Stimulated activated naive B cell treated with anti-CD40 and anti-IgM and Interleukin-4, amounts not matched to agents 10 μg/mL and 1 μg/mL and 100 μg/mL, for 72 hours (primary cell): ENCODE results near the gene DDX28.
A peak's percentile ranks its signal among the peaks of the same experiment; 100 is the strongest.

Experiments used
- ATAC-seq, 2 donors: fragments of 150-1000 bp; cut with Tn5 transposase; replicated peaks; 2 replicates each; pipeline ENCODE4 v1.10.0; 2021; ENCODE audit warnings: moderate library complexity in 1 of 2
- DNase-seq: peaks from one replicate; pipeline ENCODE4 v3.0.0; 2021
- H3K27ac Mint-ChIP-seq: one replicate; pipeline ENCODE4 v1.8.0; 2022; ENCODE audit warnings: mild to moderate bottlenecking, mixed read lengths
- H3K27me3 Mint-ChIP-seq, 2 donors: one replicate each; pipeline ENCODE4 v1.8.0; 2022; ENCODE audit warnings: mixed read lengths in 2 of 2
- H3K36me3 Mint-ChIP-seq, 2 donors: one replicate each; pipeline ENCODE4 v1.8.0; 2022; ENCODE audit warnings: mixed read lengths in 2 of 2, mild to moderate bottlenecking in 1 of 2
- H3K4me1 Mint-ChIP-seq, 2 donors: one replicate each; pipeline ENCODE4 v1.8.0; 2022; ENCODE audit warnings: mixed read lengths in 2 of 2, mild to moderate bottlenecking in 1 of 2
- H3K4me3 Mint-ChIP-seq, 2 donors: one replicate each; pipeline ENCODE4 v1.8.0; 2022; ENCODE audit warnings: mild to moderate bottlenecking in 2 of 2, mixed read lengths in 2 of 2, moderate library complexity in 1 of 2
- H3K9me3 Mint-ChIP-seq, 2 donors: one replicate each; pipeline ENCODE4 v1.8.0; 2022; ENCODE audit warnings: mixed read lengths in 2 of 2, mild to moderate bottlenecking in 1 of 2

Gene DDX28, protein sequence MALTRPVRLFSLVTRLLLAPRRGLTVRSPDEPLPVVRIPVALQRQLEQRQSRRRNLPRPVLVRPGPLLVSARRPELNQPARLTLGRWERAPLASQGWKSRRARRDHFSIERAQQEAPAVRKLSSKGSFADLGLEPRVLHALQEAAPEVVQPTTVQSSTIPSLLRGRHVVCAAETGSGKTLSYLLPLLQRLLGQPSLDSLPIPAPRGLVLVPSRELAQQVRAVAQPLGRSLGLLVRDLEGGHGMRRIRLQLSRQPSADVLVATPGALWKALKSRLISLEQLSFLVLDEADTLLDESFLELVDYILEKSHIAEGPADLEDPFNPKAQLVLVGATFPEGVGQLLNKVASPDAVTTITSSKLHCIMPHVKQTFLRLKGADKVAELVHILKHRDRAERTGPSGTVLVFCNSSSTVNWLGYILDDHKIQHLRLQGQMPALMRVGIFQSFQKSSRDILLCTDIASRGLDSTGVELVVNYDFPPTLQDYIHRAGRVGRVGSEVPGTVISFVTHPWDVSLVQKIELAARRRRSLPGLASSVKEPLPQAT

DNA sequence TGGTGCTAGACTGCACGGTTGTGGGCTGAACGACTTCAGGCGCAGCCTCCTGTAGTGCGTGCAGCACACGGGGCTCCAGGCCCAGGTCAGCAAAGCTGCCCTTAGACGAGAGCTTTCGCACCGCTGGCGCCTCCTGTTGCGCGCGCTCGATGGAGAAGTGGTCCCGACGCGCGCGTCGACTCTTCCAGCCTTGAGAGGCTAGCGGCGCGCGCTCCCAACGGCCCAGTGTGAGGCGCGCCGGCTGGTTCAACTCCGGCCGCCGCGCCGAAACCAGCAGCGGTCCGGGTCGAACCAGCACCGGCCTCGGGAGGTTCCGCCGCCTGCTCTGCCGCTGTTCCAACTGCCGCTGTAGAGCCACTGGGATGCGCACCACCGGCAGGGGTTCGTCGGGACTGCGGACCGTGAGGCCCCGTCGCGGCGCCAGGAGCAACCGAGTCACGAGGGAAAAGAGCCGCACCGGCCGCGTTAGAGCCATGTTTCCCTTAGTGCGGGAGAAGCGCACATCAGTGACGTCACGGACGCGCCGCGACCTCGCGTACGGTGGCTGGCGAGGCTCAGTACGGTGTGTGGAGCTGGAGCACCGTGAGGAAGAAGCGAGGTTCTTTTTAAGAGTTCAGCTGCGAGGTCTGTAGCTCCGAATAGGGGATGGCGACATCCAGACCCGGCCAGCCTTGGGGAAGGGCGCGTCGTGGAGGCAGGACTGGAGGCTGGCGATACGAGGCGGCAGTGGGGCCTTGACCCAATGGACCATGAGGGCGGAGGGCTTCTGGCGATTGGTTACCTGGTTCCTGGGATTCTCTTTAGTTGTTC is at the start of gene DDX28, which contains the start of gene DUS2:
Gene DDX28 (minus strand): TSS at position 505 of the 810 bp plus-strand sequence. CDS start 30 bp downstream, at position 475.
Gene DUS2 (plus strand): TSS at position 557 of the 810 bp plus-strand sequence. CDS start 14,740 bp downstream, outside the sequence.
- H3K4me1 Mint-ChIP-seq: peaks cover 15 to 30% of the 10 kb centered on the region in 2 donors
- DNase-seq (peak; percentile 92), ATAC-seq (peak; percentile 91 to 95)
- peak within 1 kb of the TSS; percentile 85 to 95 for H3K4me3 Mint-ChIP-seq
- H3K9me3 Mint-ChIP-seq: no peaks in the 10 kb centered on the region
- peaks cover 24 to 27% of the 10 kb centered on the region in 2 donors for H3K36me3 Mint-ChIP-seq
- peak within 1 kb of the TSS; percentile 97 for H3K27ac Mint-ChIP-seq
- no peaks in the 10 kb centered on the region for H3K27me3 Mint-ChIP-seq

DNA sequence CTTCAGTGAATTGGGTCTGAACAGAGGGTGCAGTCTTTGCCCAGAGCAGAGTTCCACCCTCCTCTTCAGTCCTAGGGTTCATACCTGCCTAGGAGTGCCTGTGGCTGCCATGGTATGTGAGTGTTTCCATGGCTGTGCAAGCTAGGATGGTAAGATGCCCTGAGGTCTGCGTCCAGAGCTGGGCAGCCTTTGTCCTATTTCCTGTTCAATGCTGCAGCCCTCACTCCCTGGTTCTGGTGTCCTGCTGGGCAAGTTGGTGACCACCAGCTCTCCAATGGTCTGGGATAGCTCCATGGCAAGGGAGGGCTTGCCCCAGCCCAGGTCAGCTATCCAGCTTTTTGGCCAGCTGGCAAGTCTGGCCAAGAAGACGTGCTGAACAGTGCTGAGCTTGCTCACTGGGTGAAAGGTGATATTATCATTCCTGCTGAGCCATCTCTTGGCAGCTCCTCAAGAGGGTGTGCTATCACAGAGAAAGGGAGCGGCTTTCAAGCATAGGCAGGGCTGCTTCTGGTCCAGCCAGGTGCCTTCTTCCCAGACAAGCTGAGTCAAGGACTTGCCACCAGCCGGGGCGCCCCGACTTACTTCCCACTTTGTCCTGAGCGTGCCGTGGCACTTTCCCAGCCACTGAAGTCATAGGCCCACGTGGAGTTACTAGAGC is 49.1 kb upstream of the DDX28 start:
- H3K4me3 Mint-ChIP-seq: no peak overlapping the region
- no peaks in the 10 kb centered on the region for H3K9me3 Mint-ChIP-seq
- H3K27ac Mint-ChIP-seq: peak overlapping the region; percentile 80
- H3K36me3 Mint-ChIP-seq: peaks cover 67 to 76% of the 10 kb centered on the region in 2 donors
- no peaks in the 10 kb centered on the region for H3K27me3 Mint-ChIP-seq
- peaks cover 57 to 77% of the 10 kb centered on the region in 2 donors for H3K4me1 Mint-ChIP-seq
- no peak for DNase-seq
- no peak for ATAC-seq

DNA sequence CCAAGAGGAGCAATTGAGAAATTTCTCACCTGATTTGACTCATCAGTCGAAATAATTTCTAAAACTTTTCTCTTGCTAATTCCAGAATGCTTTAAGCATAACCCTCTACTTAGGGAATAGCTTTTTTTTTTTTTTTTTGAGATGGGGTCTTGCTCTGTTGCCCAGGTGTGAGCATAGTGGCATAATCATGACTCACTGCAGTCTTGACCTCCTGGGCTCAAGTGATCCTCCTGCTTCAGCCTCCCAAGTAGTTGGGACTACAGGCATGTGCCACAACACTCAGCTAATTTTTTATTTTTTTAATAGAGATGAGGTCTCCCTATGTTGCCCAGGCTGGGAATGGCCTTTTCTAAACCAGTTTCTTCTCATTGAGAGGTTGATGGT is 48.5 kb upstream of the DDX28 start:
- peaks cover 65 to 75% of the 10 kb centered on the region in 2 donors for H3K36me3 Mint-ChIP-seq
- no peak for ATAC-seq
- H3K4me3 Mint-ChIP-seq: peak overlapping the region; percentile 14 to 70
- DNase-seq: no peak
- no peaks in the 10 kb centered on the region for H3K9me3 Mint-ChIP-seq
- H3K27me3 Mint-ChIP-seq: no peaks in the 10 kb centered on the region
- no peak overlapping the region for H3K27ac Mint-ChIP-seq
- peaks cover 55 to 74% of the 10 kb centered on the region in 2 donors for H3K4me1 Mint-ChIP-seq

DNA sequence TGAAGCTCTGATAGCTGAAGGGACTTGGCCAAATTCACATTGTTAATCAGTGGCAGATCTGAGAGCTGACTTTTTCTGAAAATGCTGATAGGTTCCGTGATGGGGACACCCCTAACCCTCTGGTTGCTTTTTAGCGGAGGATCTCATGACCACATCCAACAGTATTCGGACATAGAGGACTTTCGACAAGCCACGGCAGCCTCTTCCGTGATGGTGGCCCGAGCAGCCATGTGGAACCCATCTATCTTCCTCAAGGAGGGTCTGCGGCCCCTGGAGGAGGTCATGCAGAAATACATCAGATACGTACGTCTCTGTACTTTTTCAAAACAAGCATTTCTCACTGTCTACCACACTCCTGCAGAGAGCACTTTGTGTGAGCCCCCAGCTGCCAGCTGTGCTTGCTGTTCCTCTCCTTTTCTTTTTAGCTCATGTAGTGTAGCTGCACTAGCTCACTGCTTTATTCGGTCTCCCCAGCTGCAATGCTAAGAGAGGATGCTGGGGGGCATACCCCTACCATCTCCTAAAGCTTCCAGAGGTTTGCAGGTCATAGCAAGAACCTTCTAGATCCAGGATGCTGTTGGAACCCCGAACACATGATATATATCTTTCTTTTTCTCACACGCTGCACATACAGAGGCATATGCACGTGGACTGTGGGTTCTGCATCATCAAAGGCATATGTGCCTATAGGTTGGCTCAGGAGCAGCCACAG is 47.9 kb upstream of the DDX28 start:
- peak overlapping the region; percentile 82 for H3K27ac Mint-ChIP-seq
- no peaks in the 10 kb centered on the region for H3K27me3 Mint-ChIP-seq
- peaks cover 50 to 68% of the 10 kb centered on the region in 2 donors for H3K4me1 Mint-ChIP-seq
- no peaks in the 10 kb centered on the region for H3K9me3 Mint-ChIP-seq
- no peak for DNase-seq
- ATAC-seq: peak; percentile 28 to 40
- H3K4me3 Mint-ChIP-seq: peak overlapping the region; percentile 14 to 70
- H3K36me3 Mint-ChIP-seq: peaks cover 65 to 76% of the 10 kb centered on the region in 2 donors

DNA sequence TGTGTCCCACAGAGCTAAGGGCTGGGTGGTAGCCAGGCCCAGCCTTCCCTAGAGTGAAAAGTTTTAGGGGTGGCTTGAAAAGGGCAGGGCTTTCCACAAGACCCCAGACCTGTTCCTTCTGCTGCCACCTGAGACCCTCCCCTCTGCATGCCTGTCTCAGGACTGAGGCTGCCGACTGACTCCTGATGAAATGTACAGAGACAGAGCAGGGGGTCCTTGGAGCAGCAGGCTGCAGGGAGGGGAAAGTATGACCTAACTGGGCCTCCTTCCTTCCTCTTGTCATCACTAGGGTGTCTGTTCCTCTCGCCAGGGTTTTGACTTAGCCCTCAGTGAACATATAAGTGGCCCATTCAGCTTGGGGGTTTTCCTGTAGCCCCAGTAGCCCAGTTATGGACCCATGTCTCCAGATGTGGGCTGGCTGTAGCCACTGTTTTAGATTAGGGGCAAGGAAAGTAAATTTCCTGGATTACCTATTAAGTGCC is 47.3 kb upstream of the DDX28 start:
- peaks cover 60 to 69% of the 10 kb centered on the region in 2 donors for H3K36me3 Mint-ChIP-seq

DNA sequence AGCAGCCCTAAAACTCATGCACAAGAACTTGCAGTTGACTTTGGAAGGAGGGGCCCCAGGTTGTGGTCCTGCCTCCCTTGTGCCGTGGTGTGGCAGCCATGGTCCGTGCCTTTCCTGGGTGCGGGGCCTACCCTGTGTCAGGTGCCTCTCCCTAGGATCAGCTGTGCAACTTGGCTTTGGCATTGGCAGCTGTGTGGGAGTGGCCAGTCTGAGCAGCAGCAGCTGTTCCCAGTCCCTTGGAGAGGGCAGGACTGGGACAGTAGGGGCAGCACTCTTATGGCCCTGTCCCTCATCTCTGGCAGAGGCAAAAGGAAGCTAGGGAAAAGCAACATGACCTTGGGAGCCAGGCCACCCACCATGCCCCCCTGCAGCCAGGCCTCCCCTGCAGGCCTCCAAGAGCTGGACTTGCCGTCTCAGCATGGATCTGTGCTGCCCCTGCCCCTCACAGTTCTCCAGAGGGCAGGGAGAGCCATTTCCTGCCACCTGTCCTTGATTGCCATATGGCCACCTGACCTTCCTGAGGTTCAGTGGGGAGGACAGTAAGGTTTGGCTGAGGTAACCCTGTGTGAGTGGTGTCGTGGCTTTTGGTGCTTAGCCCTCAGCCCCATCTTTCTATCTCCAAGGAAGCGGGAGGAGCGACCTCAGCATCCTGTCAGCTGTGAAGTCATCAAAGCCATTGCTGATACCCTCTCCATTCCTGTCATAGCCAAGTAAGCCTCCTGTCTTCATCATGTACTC is 46.6 kb upstream of the DDX28 start:
- Mint-ChIP-seq H3K4me1 (peaks cover 43 to 58% of the 10 kb centered on the region in 2 donors), H3K9me3 (no peaks in the 10 kb centered on the region), H3K4me3 (peak overlapping the region in 1 of 2 donors; percentile 70), H3K36me3 (peaks cover 60 to 67% of the 10 kb centered on the region in 2 donors), H3K27me3 (no peaks in the 10 kb centered on the region), H3K27ac (peak overlapping the region; percentile 82)
- no peak for ATAC-seq
- DNase-seq: no peak

More for the DNA sequence above, 47.3 kb upstream of the DDX28 start:
- DNase-seq (no peak), ATAC-seq (peak; percentile 14 to 20)
- Mint-ChIP-seq H3K27ac (peak overlapping the region; percentile 82), H3K27me3 (no peaks in the 10 kb centered on the region), H3K4me3 (peak overlapping the region; percentile 14 to 70), H3K9me3 (no peaks in the 10 kb centered on the region), H3K4me1 (peaks cover 44 to 62% of the 10 kb centered on the region in 2 donors)

DNA sequence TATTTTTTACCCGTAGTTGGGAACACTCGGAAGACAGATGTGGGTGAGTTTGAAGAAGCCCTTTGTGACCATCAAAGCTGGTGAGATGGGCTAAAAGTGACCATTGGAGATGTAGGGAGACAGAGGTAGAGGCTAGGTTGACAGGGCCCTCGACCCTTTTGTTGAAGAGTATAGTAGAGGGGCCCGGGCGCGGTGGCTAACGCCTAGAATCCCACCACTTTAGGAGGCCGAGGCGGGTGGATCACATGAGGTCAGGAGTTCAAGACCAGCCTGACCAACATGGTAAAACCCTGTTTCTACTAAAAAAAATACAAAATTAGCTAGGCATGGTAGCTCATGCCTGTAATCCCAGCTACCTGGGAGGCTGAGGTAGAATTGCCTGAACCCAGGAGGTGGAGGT is 45.9 kb upstream of the DDX28 start:
- no peaks in the 10 kb centered on the region for H3K9me3 Mint-ChIP-seq
- H3K27me3 Mint-ChIP-seq: no peaks in the 10 kb centered on the region
- DNase-seq (no peak), ATAC-seq (no peak)
- peaks cover 55 to 65% of the 10 kb centered on the region in 2 donors for H3K36me3 Mint-ChIP-seq
- no peak overlapping the region for H3K27ac Mint-ChIP-seq
- peaks cover 42 to 58% of the 10 kb centered on the region in 2 donors for H3K4me1 Mint-ChIP-seq
- H3K4me3 Mint-ChIP-seq: no peak overlapping the region

DNA sequence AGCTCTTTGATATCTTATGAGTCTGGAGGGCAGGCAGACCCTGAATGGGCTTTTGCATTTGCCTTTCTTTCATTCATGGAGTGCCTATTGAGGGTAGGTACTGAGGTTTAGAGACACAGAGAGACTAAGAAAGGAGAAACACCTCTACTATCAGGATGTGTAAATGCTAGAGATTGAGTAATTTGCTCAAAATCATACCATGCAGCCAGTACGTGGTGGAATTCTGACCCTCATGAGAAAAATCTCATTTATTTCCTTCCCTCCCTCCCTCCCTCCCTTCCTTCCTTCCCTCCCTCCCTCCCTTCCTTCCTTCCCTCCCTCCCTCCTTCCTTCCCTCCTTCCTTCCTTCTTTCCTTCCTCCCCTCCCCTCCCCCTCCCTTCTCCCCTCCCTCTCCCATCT is 43.7 kb upstream of the DDX28 start:
- H3K4me3 Mint-ChIP-seq: no peak overlapping the region
- H3K27ac Mint-ChIP-seq: no peak overlapping the region
- no peaks in the 10 kb centered on the region for H3K27me3 Mint-ChIP-seq
- no peaks in the 10 kb centered on the region for H3K9me3 Mint-ChIP-seq
- peaks cover 38 to 58% of the 10 kb centered on the region in 2 donors for H3K36me3 Mint-ChIP-seq
- ATAC-seq (no peak), DNase-seq (no peak)
- peaks cover 32 to 45% of the 10 kb centered on the region in 2 donors for H3K4me1 Mint-ChIP-seq

DNA sequence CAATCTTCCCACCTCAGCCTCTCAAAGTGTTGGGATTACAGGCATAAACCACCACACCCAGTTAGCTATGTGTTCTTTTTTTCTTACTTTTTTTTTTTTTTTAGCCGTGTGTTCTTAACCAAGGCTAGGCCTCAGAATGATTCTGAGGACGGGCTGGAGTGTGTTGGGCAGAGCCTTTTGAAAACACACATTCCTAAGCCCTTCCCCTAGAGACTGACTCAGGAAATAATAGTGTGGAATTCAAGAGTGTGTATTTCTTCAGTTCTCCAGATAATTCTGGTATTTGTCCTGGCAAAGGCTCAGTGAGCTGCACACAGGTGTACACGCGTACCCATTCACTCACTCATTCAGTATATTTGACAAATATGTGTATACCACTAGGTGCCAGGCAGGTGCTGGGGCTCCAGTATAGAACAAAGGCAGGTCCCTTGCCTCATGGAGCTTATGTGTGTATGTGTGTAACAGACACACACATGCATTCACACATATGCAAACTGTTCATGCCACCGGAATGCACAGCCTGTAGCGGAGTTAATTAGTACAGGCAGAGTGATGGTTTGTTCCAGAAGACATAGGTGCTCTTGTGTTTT is 42.8 kb upstream of the DDX28 start:
- ATAC-seq (no peak), DNase-seq (no peak)
- H3K4me1 Mint-ChIP-seq: peaks cover 35 to 45% of the 10 kb centered on the region in 2 donors
- no peaks in the 10 kb centered on the region for H3K27me3 Mint-ChIP-seq
- no peaks in the 10 kb centered on the region for H3K9me3 Mint-ChIP-seq
- H3K27ac Mint-ChIP-seq: peak overlapping the region; percentile 62
- peaks cover 37 to 53% of the 10 kb centered on the region in 2 donors for H3K36me3 Mint-ChIP-seq
- H3K4me3 Mint-ChIP-seq: no peak overlapping the region

DNA sequence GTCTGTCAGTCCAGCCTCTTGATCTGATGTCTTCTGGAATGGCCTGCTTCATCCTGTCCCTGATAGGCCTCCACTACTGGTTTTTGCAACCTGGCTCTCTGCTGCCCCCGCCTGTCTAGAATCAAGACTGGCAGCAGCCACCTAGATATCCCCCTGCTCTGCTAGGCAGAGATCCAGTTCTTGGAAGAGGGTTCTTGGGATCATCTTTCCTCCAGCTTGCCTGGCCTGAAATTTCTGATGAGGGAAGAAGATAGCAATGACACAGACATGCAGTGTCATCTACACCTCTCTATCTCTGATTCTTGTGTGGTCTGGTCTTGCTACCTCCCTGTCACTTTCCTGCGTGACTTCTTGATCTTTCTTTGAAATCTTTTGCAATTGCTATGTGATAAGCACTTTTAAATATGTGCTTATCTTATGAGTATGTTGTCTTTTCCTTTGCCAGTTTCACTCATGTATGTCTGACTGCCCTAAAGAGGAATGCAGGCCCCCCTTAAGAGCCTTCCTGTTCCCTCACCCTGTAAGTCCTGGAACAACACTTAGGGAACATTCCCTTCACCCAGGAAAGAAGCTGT is 41.8 kb upstream of the DDX28 start:
- no peak for DNase-seq

DNA sequence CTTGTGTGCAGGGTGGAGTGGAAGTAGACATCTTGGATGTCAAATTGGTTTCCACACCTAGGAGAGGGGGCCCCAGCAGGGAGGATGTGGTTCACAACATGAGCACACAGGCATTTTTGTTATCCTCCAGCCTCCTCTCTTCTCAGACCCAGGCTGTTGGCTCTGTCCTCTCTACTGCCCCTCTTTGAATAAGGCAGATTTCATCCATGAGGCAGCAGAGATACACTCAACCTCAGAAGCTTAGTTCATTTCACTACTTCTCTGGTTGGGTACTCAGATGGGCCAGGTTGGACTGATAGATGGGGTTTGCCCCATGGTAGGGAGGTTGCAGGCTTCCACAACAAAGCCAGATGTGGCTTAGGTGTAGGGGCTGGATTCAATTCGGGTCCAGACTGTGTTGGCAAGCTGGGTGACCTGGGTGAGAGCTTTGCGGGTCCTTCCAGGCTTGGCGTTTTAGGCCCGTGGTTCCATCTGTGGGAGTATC is 39.9 kb upstream of the DDX28 start:
- DNase-seq (no peak), ATAC-seq (no peak)
- Mint-ChIP-seq H3K4me1 (peaks cover 28 to 36% of the 10 kb centered on the region in 2 donors), H3K9me3 (no peaks in the 10 kb centered on the region), H3K4me3 (no peak overlapping the region), H3K27ac (peak overlapping the region; percentile 42), H3K27me3 (no peaks in the 10 kb centered on the region), H3K36me3 (peaks cover 26 to 48% of the 10 kb centered on the region in 2 donors)

More for the DNA sequence above, 41.8 kb upstream of the DDX28 start:
- Mint-ChIP-seq H3K4me1 (peaks cover 28 to 42% of the 10 kb centered on the region in 2 donors), H3K4me3 (no peak overlapping the region), H3K36me3 (peaks cover 31 to 48% of the 10 kb centered on the region in 2 donors), H3K9me3 (no peaks in the 10 kb centered on the region), H3K27ac (peak overlapping the region; percentile 70), H3K27me3 (no peaks in the 10 kb centered on the region)
- ATAC-seq: peak; percentile 77 to 84

DNA sequence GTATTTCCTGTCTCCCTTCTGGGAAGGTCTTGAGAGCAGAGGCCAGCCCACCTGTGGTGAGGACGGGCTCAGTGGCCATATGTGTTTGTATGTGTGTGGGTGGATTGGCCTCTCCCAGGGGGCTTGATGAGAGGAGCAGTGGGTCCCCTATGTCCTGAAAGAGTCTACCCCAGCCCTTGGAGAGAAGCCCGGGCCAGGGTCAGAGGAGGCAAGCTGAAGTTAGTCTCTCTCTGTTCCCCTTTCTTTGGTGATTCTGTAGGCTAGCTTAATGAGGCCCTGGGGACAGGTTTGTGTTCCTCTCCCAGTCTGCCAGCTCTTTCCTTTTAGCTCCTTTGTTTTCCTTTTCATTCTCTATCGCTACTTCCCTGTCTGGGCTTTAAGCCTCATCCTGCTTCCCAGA is 38.4 kb upstream of the DDX28 start:
- H3K36me3 Mint-ChIP-seq: peaks cover 25 to 46% of the 10 kb centered on the region in 2 donors
- peaks cover 30 to 36% of the 10 kb centered on the region in 2 donors for H3K4me1 Mint-ChIP-seq
- H3K4me3 Mint-ChIP-seq: peak overlapping the region; percentile 14 to 39
- H3K27ac Mint-ChIP-seq: peak overlapping the region; percentile 68
- no peaks in the 10 kb centered on the region for H3K27me3 Mint-ChIP-seq
- no peaks in the 10 kb centered on the region for H3K9me3 Mint-ChIP-seq
- peak; percentile 90 to 93 for ATAC-seq
- no peak for DNase-seq
